Measurements from ENCODE around the gene RPL31.
A peak's percentile ranks its signal among the peaks of the same experiment; 100 is the strongest.

Gene RPL31

GRCh38 chr2:101001691-101002561 is at the start of gene RPL31:
Gene RPL31 (plus strand): TSS chr2:101002289. CDS start chr2:101002702, 413 bp downstream.
- peak; percentile 95 for DNase-seq

- DNase-seq: no peak
These were observed 49.6 kb upstream of the RPL31 start for GRCh38 chr2:100952512-100952911.

GRCh38 chr2:100953406-100954043 is 48.6 kb upstream of the RPL31 start:
- no peak for DNase-seq

- no peak for DNase-seq
These were observed 48.1 kb upstream of the RPL31 start for GRCh38 chr2:100954044-100954420.

- DNase-seq: no peak
These were observed 46.9 kb upstream of the RPL31 start for GRCh38 chr2:100955226-100955625.

GRCh38 chr2:100956081-100956480 is 46.0 kb upstream of the RPL31 start:
- no peak for DNase-seq

GRCh38 chr2:100957996-100958653 is 44.0 kb upstream of the RPL31 start:
- DNase-seq: no peak

- no peak for DNase-seq
These were observed 42.7 kb upstream of the RPL31 start for GRCh38 chr2:100959225-100959880.

- DNase-seq: no peak
These were observed 41.4 kb upstream of the RPL31 start for GRCh38 chr2:100960688-100961087.

GRCh38 chr2:100962366-100963025 is 39.6 kb upstream of the RPL31 start:
- DNase-seq: no peak

- no peak for DNase-seq
These were observed 39.1 kb upstream of the RPL31 start for GRCh38 chr2:100963026-100963375.

GRCh38 chr2:100964222-100964621 is 37.9 kb upstream of the RPL31 start:
- no peak for DNase-seq

GRCh38 chr2:100964681-100965169 is 37.4 kb upstream of the RPL31 start:
- DNase-seq: no peak

GRCh38 chr2:100965596-100965995 is 36.5 kb upstream of the RPL31 start:
- no peak for DNase-seq

GRCh38 chr2:100967716-100968115 is 34.4 kb upstream of the RPL31 start:
- DNase-seq: no peak

GRCh38 chr2:100968146-100969145 is 33.6 kb upstream of the RPL31 start:
- DNase-seq: no peak

GRCh38 chr2:100969998-100970397 is 32.1 kb upstream of the RPL31 start:
- DNase-seq: no peak

- DNase-seq: no peak
These were observed 30.9 kb upstream of the RPL31 start for GRCh38 chr2:100971221-100971620.

- no peak for DNase-seq
These were observed 29.6 kb upstream of the RPL31 start for GRCh38 chr2:100972452-100972851.

GRCh38 chr2:100974712-100975520 is 27.2 kb upstream of the RPL31 start:
- no peak for DNase-seq

- no peak for DNase-seq
These were observed 26.6 kb upstream of the RPL31 start for GRCh38 chr2:100975521-100975785.

Data from activated CD4-positive, alpha-beta T cell treated with anti-CD3 and anti-CD28 coated beads, Interleukin-2, amount 50 U/mL, for 1 hour (primary cell).